ENCODE measurements around the gene ASPG.

ASPG gene

GRCh38 chr14:104112609-104113571 is 27.4 kb downstream of the ASPG start:
- H3K4me3 ChIP-seq (ENCODE audit: low read length): no peak overlapping the region
- TF ChIP-seq, protein P1, sequence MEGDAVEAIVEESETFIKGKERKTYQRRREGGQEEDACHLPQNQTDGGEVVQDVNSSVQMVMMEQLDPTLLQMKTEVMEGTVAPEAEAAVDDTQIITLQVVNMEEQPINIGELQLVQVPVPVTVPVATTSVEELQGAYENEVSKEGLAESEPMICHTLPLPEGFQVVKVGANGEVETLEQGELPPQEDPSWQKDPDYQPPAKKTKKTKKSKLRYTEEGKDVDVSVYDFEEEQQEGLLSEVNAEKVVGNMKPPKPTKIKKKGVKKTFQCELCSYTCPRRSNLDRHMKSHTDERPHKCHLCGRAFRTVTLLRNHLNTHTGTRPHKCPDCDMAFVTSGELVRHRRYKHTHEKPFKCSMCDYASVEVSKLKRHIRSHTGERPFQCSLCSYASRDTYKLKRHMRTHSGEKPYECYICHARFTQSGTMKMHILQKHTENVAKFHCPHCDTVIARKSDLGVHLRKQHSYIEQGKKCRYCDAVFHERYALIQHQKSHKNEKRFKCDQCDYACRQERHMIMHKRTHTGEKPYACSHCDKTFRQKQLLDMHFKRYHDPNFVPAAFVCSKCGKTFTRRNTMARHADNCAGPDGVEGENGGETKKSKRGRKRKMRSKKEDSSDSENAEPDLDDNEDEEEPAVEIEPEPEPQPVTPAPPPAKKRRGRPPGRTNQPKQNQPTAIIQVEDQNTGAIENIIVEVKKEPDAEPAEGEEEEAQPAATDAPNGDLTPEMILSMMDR (conservative IDR thresholded peaks at IDR 0.05; ENCODE audit: low read length): no peak
- DNase-seq (ENCODE audit: low read depth): no peak

DNA sequence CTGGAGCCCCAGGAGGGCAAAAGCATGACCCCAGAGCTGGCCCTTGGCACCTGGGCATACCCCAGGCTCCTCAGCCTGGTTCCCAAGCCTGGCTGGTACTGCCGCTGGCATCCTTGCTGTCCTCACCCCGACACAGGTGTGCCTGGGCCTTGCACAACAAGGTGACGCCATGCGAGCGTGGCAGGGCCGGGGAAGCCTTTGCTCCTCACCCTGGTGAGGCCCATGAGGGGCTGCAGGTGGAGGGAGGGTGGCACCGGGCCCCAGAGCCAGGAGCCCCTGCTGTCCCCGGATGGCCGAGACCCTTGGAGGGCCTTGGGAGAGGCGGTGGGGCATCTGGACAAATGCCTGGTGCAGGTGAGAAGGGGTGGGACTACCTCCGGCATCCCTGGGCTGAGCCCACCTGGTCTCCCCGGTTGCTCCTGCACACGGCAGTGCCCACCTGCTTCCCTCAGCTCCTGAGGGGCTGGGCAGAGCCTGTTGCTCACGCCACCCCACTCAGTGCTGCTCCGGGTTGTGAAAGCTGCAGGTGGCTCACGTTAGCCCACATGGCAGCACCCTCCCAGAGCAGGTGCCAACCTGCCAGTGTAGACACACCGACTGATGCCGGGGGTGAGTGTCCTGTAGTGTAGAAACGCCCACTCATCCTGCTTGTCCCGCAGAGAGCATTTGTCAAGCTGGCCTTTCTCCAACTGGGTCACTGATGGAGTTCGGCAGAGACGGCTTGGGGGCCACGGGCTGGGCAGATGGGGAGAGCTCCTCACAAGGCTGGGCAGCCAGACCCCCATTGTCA is 28.3 kb downstream of the ASPG start:
- TF ChIP-seq, protein P1 (conservative IDR thresholded peaks at IDR 0.05; ENCODE audit: low read length): no peak
- no peak overlapping the region for H3K4me3 ChIP-seq (ENCODE audit: low read length)
- DNase-seq (ENCODE audit: low read depth): no peak

- TF ChIP-seq, protein P1 (conservative IDR thresholded peaks at IDR 0.05; ENCODE audit: low read length): no peak
- DNase-seq (ENCODE audit: low read depth): no peak
- H3K4me3 ChIP-seq (ENCODE audit: low read length): no peak overlapping the region
These were observed 29.1 kb downstream of the ASPG start for GRCh38 chr14:104114421-104115130.

DNA sequence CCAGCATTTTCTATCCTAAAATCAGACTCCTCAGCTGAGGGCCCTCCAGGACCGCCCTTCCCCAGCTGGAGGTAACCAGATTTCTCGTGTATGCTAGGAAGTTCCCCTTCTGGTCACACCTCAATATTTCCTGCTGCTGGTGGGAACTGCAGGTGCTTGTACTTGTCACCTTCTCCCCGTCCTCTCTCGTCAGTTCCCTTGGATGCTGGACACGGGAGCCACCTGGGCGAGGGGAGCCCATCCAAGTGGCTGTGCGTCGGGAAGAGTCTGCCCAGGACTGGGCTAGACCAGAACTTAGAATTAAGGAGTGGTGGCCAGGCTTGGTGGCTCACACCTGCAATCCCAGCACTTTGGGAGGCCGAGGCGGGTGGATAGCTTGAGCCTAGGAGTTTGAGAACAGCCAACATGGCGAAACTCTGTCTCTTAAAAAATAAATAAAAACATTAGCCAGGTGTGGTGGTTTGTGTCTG is 29.7 kb downstream of the ASPG start:
- TF ChIP-seq, protein P1 (conservative IDR thresholded peaks at IDR 0.05; ENCODE audit: low read length): no peak
- no peak overlapping the region for H3K4me3 ChIP-seq (ENCODE audit: low read length)
- DNase-seq (ENCODE audit: low read depth): no peak

- DNase-seq (ENCODE audit: low read depth): no peak
- H3K4me3 ChIP-seq (ENCODE audit: low read length): no peak overlapping the region
- TF ChIP-seq, protein P1 (conservative IDR thresholded peaks at IDR 0.05; ENCODE audit: low read length): no peak
These were observed 30.3 kb downstream of the ASPG start for GRCh38 chr14:104115691-104116287.

DNA sequence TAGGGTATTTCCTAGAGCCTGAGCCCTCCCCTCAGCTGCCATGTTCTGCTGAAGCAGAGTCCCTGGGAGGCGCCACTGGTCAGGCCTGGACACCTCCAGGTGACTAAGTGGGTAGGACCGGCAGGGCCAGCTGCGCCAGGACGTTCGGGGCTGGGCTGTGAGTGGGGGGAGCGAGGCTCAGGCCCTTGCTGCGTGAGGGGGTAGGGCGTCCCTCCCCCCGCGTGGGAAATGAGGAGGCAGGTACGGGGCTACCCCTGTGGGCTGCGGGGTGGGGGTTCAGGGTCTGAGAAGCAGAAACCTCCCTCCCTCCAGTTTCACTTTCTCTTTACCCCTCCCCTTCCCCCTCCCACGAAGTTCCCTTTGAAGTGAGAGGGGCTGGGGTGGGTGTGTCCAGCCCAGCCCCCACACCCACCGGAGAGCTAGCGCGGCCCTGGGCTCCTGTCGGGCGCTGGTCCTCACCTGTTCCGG is 30.8 kb downstream of the ASPG start:
- peak overlapping the region; percentile 8; the same call in 1 of the 2 replicates for H3K4me3 ChIP-seq (ENCODE audit: low read length)
- DNase-seq (ENCODE audit: low read depth): no peak
- TF ChIP-seq, protein P1 (conservative IDR thresholded peaks at IDR 0.05; ENCODE audit: low read length): no peak

All from AG10803 (cell line).